K562 (cell line): ENCODE data around the gene NLRX1. TPM values are rescaled to one million over a fixed set of nuclear protein-coding genes. Genes with fewer than 3 reads are reported as not detected.

Source experiments
- LARP7 ChIP-seq: fragments of 450-650 bp; IDR thresholded peaks from 2 replicates; pipeline ENCODE4 v1.6.1; 2016
- MAFK ChIP-seq: IDR thresholded peaks from 2 replicates; pipeline ENCODE4 v1.6.1; 2011; ENCODE audit warnings: low read length, improper control_type of control experiment
- NRF1 ChIP-seq, 2 experiments: fragments of 450-650 bp; IDR thresholded peaks in 1 of 2; conservative IDR thresholded peaks in 1 of 2; 2 replicates each; pipeline ENCODE4 v1.6.1; 2014; ENCODE audit warnings: mild to moderate bottlenecking in 2 of 2
- POLR2H ChIP-seq: IDR thresholded peaks from 2 replicates; pipeline ENCODE4 v1.6.1; 2016; ENCODE audit warnings: missing genetic modification characterization, low read depth, mild to moderate bottlenecking, control low read depth, missing compliant biosample characterization, moderate library complexity
- polyA plus RNA-seq, 8 experiments: library from polyadenylated mRNA; depleted of rRNA in 4 of 8; stranded (reverse) in 5 of 8; unstranded in 3 of 8; fragments of >200 nt; fragmentation: Nextera tagmentation in 2 of 8; fragmentation: Illumina TruSeq in 1 of 8; extraction: Ambion mirVana in 2 of 8; extraction: Trizol in 1 of 8; gene quantifications; 2 replicates each; pipeline versions ENCODE4 v1.2.1 to v1.2.3, GENCODE V29; 2011 to 2014; ENCODE audit warnings: inconsistent platforms in 1 of 8, missing spikeins in 1 of 8
- total RNA-seq, 7 experiments: library from RNA; depleted of rRNA in 6 of 7; stranded (reverse); fragments of >200 nt in 6 of 7; fragmentation: Illumina TruSeq in 2 of 7; extraction: Trizol in 2 of 7; gene quantifications; 2 replicates each; pipeline versions ENCODE4 v1.2.1 to v1.2.3, GENCODE V29; 2011 to 2021; ENCODE audit warnings: low replicate concordance in 1 of 7
- TF ChIP-seq, protein P1 (sequence below): IDR thresholded peaks from 2 replicates; pipeline ENCODE4 v1.6.1; 2012; ENCODE audit warnings: low read depth, low read length, improper control_type of control experiment, borderline replicate concordance
- TF ChIP-seq, protein P2 (sequence below): fragments of 200-400 bp; formaldehyde crosslinking; IDR thresholded peaks from 2 replicates; pipeline ENCODE4 v1.6.1; 2017; ENCODE audit warnings: mild to moderate bottlenecking, low read depth, low read length, moderate library complexity

NLRX1 gene
- total and polyA plus RNA-seq, 9 of the 15 experiments (the other 6 are each of a cell fraction or from before 2014, with no cell fraction given), result 0.04 to 2.3 (median 0.69) TPM

GRCh38 chr11:119206511-119207414 is 38.2 kb downstream of the NLRX1 start (continued):
- TF ChIP-seq, protein P1, sequence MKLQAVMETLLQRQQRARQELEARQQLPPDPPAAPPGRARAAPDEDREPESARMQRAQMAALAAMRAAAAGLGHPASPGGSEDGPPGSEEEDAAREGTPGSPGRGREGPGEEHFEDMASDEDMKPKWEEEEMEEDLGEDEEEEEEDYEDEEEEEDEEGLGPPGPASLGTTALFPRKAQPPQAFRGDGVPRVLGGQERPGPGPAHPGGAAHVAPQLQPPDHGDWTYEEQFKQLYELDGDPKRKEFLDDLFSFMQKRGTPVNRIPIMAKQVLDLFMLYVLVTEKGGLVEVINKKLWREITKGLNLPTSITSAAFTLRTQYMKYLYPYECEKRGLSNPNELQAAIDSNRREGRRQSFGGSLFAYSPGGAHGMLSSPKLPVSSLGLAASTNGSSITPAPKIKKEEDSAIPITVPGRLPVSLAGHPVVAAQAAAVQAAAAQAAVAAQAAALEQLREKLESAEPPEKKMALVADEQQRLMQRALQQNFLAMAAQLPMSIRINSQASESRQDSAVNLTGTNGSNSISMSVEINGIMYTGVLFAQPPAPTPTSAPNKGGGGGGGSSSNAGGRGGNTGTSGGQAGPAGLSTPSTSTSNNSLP, result no peak
- TF ChIP-seq POLR2H (tag) (no peak), LARP7 (0 out of 2 replicates have a peak, but pooled peaks have one; percentile 42), MAFK (no peak), NRF1 (conservative IDR thresholded peaks at IDR 0.05 in 1 of 2, IDR thresholded peaks at IDR 0.05 in 1 of 2) (peak in 1 of 2 experiments; percentile 24; a peak in 1 of 4 replicates)
- TF ChIP-seq, protein P2, sequence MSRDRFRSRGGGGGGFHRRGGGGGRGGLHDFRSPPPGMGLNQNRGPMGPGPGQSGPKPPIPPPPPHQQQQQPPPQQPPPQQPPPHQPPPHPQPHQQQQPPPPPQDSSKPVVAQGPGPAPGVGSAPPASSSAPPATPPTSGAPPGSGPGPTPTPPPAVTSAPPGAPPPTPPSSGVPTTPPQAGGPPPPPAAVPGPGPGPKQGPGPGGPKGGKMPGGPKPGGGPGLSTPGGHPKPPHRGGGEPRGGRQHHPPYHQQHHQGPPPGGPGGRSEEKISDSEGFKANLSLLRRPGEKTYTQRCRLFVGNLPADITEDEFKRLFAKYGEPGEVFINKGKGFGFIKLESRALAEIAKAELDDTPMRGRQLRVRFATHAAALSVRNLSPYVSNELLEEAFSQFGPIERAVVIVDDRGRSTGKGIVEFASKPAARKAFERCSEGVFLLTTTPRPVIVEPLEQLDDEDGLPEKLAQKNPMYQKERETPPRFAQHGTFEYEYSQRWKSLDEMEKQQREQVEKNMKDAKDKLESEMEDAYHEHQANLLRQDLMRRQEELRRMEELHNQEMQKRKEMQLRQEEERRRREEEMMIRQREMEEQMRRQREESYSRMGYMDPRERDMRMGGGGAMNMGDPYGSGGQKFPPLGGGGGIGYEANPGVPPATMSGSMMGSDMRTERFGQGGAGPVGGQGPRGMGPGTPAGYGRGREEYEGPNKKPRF, result no peak
